ENCODE results near the gene B9D1. TPM values are rescaled to one million over a fixed set of nuclear protein-coding genes. Genes with fewer than 3 reads are reported as not detected.

B9D1 gene
- total and polyA plus RNA-seq, 4 donors: 23.5 to 47.9 (median 26.0) TPM

- no peak for TF ChIP-seq CTCF (IDR thresholded peaks at IDR 0.05; ENCODE audit: control extremely low read depth, extremely low read depth)
- H3K9ac ChIP-seq (ENCODE audit: insufficient read depth in 1 of 2, low read length in 2 of 2): no peak overlapping the region
- DNase-seq: no peak
- WGBS, 2 donors: 95 to 97% methylated on average over 7 of the region's 7 CpGs
- no peak for ATAC-seq (ENCODE audit: insufficient read depth, low FRiP score)
- H3K4me1 ChIP-seq (ENCODE audit: control insufficient read depth in 5 of 5, insufficient read depth in 5 of 5, low read length in 5 of 5): peaks cover 3 to 66% (median 29%) of the 10 kb centered on the region in 5 donors
- H3K36me3 ChIP-seq (ENCODE audit: control insufficient read depth in 4 of 4, insufficient read depth in 4 of 4, low read length in 4 of 4): peaks cover 3 to 57% (median 50%) of the 10 kb centered on the region in 4 donors
- H3K9me3 ChIP-seq (ENCODE audit: control insufficient read depth in 4 of 4, insufficient read depth in 3 of 4, low read length in 3 of 4): peaks cover 0 to 2% (median 0%) of the 10 kb centered on the region in 4 donors
- no peak overlapping the region for H3K27ac ChIP-seq (ENCODE audit: low read depth in 1 of 2, low read length in 1 of 2)
- H3K4me3 ChIP-seq: no peak overlapping the region
- no peaks in the 10 kb centered on the region for H3K27me3 ChIP-seq (ENCODE audit: control insufficient read depth in 3 of 3, insufficient read depth in 3 of 3, low read length in 2 of 3)
These were observed 18.8 kb upstream of the B9D1 start for GRCh38 chr17:19381361-19381740.

- no peak overlapping the region for H3K27ac ChIP-seq (ENCODE audit: low read depth in 1 of 2, low read length in 1 of 2)
- no peak overlapping the region for H3K4me3 ChIP-seq
- no peak for ATAC-seq (ENCODE audit: insufficient read depth, low FRiP score)
- no peak for DNase-seq
- 93 to 97% methylated on average over 29 of the region's 29 CpGs for WGBS, 2 donors
- peaks cover 0 to 2% (median 0%) of the 10 kb centered on the region in 4 donors for H3K9me3 ChIP-seq (ENCODE audit: control insufficient read depth in 4 of 4, insufficient read depth in 3 of 4, low read length in 3 of 4)
- peaks cover 3 to 55% (median 45%) of the 10 kb centered on the region in 4 donors for H3K36me3 ChIP-seq (ENCODE audit: control insufficient read depth in 4 of 4, insufficient read depth in 4 of 4, low read length in 4 of 4)
- no peaks in the 10 kb centered on the region for H3K27me3 ChIP-seq (ENCODE audit: control insufficient read depth in 3 of 3, insufficient read depth in 3 of 3, low read length in 2 of 3)
- no peak for TF ChIP-seq CTCF (IDR thresholded peaks at IDR 0.05; ENCODE audit: control extremely low read depth, extremely low read depth)
- no peak overlapping the region for H3K9ac ChIP-seq (ENCODE audit: insufficient read depth in 1 of 2, low read length in 2 of 2)
- peaks cover 3 to 66% (median 27%) of the 10 kb centered on the region in 5 donors for H3K4me1 ChIP-seq (ENCODE audit: control insufficient read depth in 5 of 5, insufficient read depth in 5 of 5, low read length in 5 of 5)
These were observed 18.2 kb upstream of the B9D1 start for GRCh38 chr17:19380481-19381301.

- Histone ChIP-seq H3K4me1 (ENCODE audit: control insufficient read depth in 5 of 5, insufficient read depth in 5 of 5, low read length in 5 of 5) (peaks cover 3 to 54% (median 18%) of the 10 kb centered on the region in 5 donors), H3K9me3 (ENCODE audit: control insufficient read depth in 4 of 4, insufficient read depth in 3 of 4, low read length in 3 of 4) (peaks cover 0 to 2% (median 0%) of the 10 kb centered on the region in 4 donors)
- TF ChIP-seq CTCF (IDR thresholded peaks at IDR 0.05; ENCODE audit: control extremely low read depth, extremely low read depth): no peak
These were observed 17.0 kb upstream of the B9D1 start for GRCh38 chr17:19379361-19380065.

More at GRCh38 chr17:19379361-19380065, 17.0 kb upstream of the B9D1 start:
- Histone ChIP-seq H3K4me3 (peak overlapping the region; percentile 91), H3K27ac (ENCODE audit: low read depth in 1 of 2, low read length in 1 of 2) (peak overlapping the region in 1 of 2 donors; percentile 9), H3K27me3 (ENCODE audit: control insufficient read depth in 3 of 3, insufficient read depth in 3 of 3, low read length in 2 of 3) (no peaks in the 10 kb centered on the region), H3K9ac (ENCODE audit: insufficient read depth in 1 of 2, low read length in 2 of 2) (peak overlapping the region; percentile 44 to 65), H3K36me3 (ENCODE audit: control insufficient read depth in 4 of 4, insufficient read depth in 4 of 4, low read length in 4 of 4) (peaks cover 3 to 45% (median 40%) of the 10 kb centered on the region in 4 donors)
- WGBS, 2 donors: 80 to 84% methylated on average over 13 of the region's 13 CpGs
- DNase-seq: no peak
- no peak for ATAC-seq (ENCODE audit: insufficient read depth, low FRiP score)
